Thyroid gland (tissue), 4 donors: ENCODE data around the gene SYT15. TPM values are rescaled to one million over a fixed set of nuclear protein-coding genes. Genes with fewer than 3 reads are reported as not detected.

Source experiments
- DNase-seq, 2 donors: peaks; one replicate each; pipeline ENCODE4 v3.0.0-alpha.2; 2019
- H3K27ac ChIP-seq, 3 donors: fragments of 200-600 bp; sonication (generic); 1 replicate in 2 of 3; 2 replicates in 1 of 3; pipeline ENCODE4 v1.5.1; 2016 to 2019; ENCODE audit warnings: mild to moderate bottlenecking in 1 of 3, moderate library complexity in 1 of 3
- H3K27me3 ChIP-seq: fragments of 200-600 bp; sonication (generic); one replicate; pipeline ENCODE4 v1.5.1; 2019
- H3K36me3 ChIP-seq, 2 donors: fragments of 200-600 bp; sonication (generic); one replicate each; pipeline ENCODE4 v1.5.1; 2016 to 2019
- H3K4me1 ChIP-seq, 2 donors: fragments of 200-600 bp; sonication (generic); one replicate each; pipeline ENCODE4 v1.5.1; 2017 to 2019
- H3K4me3 ChIP-seq, 3 donors: fragments of 200-600 bp; sonication (generic); replicated peaks in 1 of 3; 1 replicate in 2 of 3; 2 replicates in 1 of 3; pipeline ENCODE4 v1.5.1; 2016; ENCODE audit warnings: mild to moderate bottlenecking in 1 of 3
- H3K9me3 ChIP-seq: fragments of 200-600 bp; sonication (generic); one replicate; pipeline ENCODE4 v1.5.1; 2017
- CTCF ChIP-seq, 6 experiments: fragments of 200-600 bp in 3 of 6; fragments of 450-650 bp in 3 of 6; sonication (generic) in 3 of 6; IDR thresholded peaks; one replicate each; pipeline ENCODE4 v1.5.1; 2016 to 2019; ENCODE audit warnings: antibody characterized with exemption in 6 of 6, mild to moderate bottlenecking in 2 of 6, inconsistent platforms in 1 of 6, moderate library complexity in 1 of 6
- POLR2A ChIP-seq, 2 donors: fragments of 450-650 bp; IDR thresholded peaks; one replicate each; pipeline ENCODE4 v1.6.1; 2017; ENCODE audit warnings: antibody characterized with exemption in 2 of 2, mild to moderate bottlenecking in 2 of 2, moderate library complexity in 1 of 2
- WGBS, 2 donors: methylation state at CpG; one replicate each; pipeline ENCODE4 v1.1.5; 2017; 5-methylcytosine and 5-hydroxymethylcytosine counted together
- intact Hi-C: fragments of 100-400 bp; cut with DNase I; formaldehyde crosslinking; loops from one replicate; pipeline ENCODE4 v1.15.1; 2023
- total RNA-seq, 4 donors: library from RNA; depleted of rRNA; stranded (reverse); fragments of >200 nt; gene quantifications; one replicate each; pipeline ENCODE4 v1.2.3, GENCODE V29; 2016

SYT15 gene
- total RNA-seq, 4 donors from 2014 or later = 1.9 to 5.0 (median 3.1) TPM

GRCh38 chr10:46557319-46558121 lies 21.4 kb upstream of the SYT15 start:
- WGBS, 2 donors = 84 to 87% methylated on average over 33 of the region's 33 CpGs

GRCh38 chr10:46558122-46558391 lies 20.9 kb upstream of the SYT15 start:
- TF ChIP-seq CTCF (IDR thresholded peaks at IDR 0.05) (no peak), POLR2A (IDR thresholded peaks at IDR 0.05) (no peak)
- Histone ChIP-seq H3K27ac (no peak overlapping the region), H3K36me3 (no peaks in the 10 kb centered on the region), H3K27me3 (no peaks in the 10 kb centered on the region), H3K4me1 (peaks cover 0 to 13% of the 10 kb centered on the region in 2 donors), H3K9me3 (no peaks in the 10 kb centered on the region), H3K4me3 (no peak overlapping the region)
- DNase-seq = no peak
- intact Hi-C loops = no loop called here
- 30 to 32% methylated on average over 1 of the region's 1 CpG for WGBS, 2 donors

More at GRCh38 chr10:46557319-46558121, 21.4 kb upstream of the SYT15 start:
- intact Hi-C loops = no loop called here
- no peaks in the 10 kb centered on the region for H3K27me3 ChIP-seq
- no peak overlapping the region for H3K27ac ChIP-seq
- DNase-seq = peak in 1 of 2 donors; percentile 7
- peak in 1 of 6 experiments; percentile 15 for TF ChIP-seq CTCF (IDR thresholded peaks at IDR 0.05)
- TF ChIP-seq POLR2A (IDR thresholded peaks at IDR 0.05) = no peak
- H3K4me3 ChIP-seq = no peak overlapping the region
- no peaks in the 10 kb centered on the region for H3K36me3 ChIP-seq
- H3K4me1 ChIP-seq = peaks cover 0 to 13% of the 10 kb centered on the region in 2 donors
- H3K9me3 ChIP-seq = no peaks in the 10 kb centered on the region

- intact Hi-C loops = no loop called here
- Histone ChIP-seq H3K27ac (no peak overlapping the region), H3K4me1 (peaks cover 0 to 13% of the 10 kb centered on the region in 2 donors), H3K27me3 (no peaks in the 10 kb centered on the region), H3K9me3 (no peaks in the 10 kb centered on the region), H3K36me3 (no peaks in the 10 kb centered on the region), H3K4me3 (no peak overlapping the region)
- DNase-seq = peak in 1 of 2 donors; percentile 1
- WGBS, 2 donors = 69 to 77% methylated on average over 9 of the region's 9 CpGs
- TF ChIP-seq POLR2A (IDR thresholded peaks at IDR 0.05) = no peak
- no peak for TF ChIP-seq CTCF (IDR thresholded peaks at IDR 0.05)
Observed at GRCh38 chr10:46558392-46559185, 20.3 kb upstream of the SYT15 start.

- intact Hi-C loops = no loop called here
- 93 to 95% methylated on average over 5 of the region's 5 CpGs for WGBS, 2 donors
- no peak overlapping the region for H3K27ac ChIP-seq
- H3K9me3 ChIP-seq = no peaks in the 10 kb centered on the region
- H3K4me3 ChIP-seq = no peak overlapping the region
- no peak for TF ChIP-seq CTCF (IDR thresholded peaks at IDR 0.05)
- TF ChIP-seq POLR2A (IDR thresholded peaks at IDR 0.05) = no peak
- H3K4me1 ChIP-seq = peaks cover 0 to 13% of the 10 kb centered on the region in 2 donors
- H3K36me3 ChIP-seq = no peaks in the 10 kb centered on the region
- DNase-seq = peak in 1 of 2 donors; percentile 1
- H3K27me3 ChIP-seq = no peaks in the 10 kb centered on the region
Observed at GRCh38 chr10:46559231-46559671, 19.7 kb upstream of the SYT15 start.

- H3K27ac ChIP-seq = no peak overlapping the region
- H3K9me3 ChIP-seq = no peaks in the 10 kb centered on the region
- DNase-seq = peak in 1 of 2 donors; percentile 2
- 74 to 75% methylated on average over 5 of the region's 5 CpGs for WGBS, 2 donors
- no peaks in the 10 kb centered on the region for H3K27me3 ChIP-seq
- H3K4me1 ChIP-seq = peaks cover 0 to 10% of the 10 kb centered on the region in 2 donors
- intact Hi-C loops = no loop called here
- TF ChIP-seq CTCF (IDR thresholded peaks at IDR 0.05) (no peak), POLR2A (IDR thresholded peaks at IDR 0.05) (no peak)
- no peak overlapping the region for H3K4me3 ChIP-seq
- no peaks in the 10 kb centered on the region for H3K36me3 ChIP-seq
Observed at GRCh38 chr10:46560381-46560780, 18.5 kb upstream of the SYT15 start.
